GM23248 (cell line): ENCODE data around the gene THSD4. TPM values are rescaled to one million over a fixed set of nuclear protein-coding genes. Genes with fewer than 3 reads are reported as not detected.
A peak's percentile ranks its signal among the peaks of the same experiment; 100 is the strongest.
"Not testable (repeated sequence)": the region's sequence is repeated elsewhere in the genome, so short reads cannot be mapped to it uniquely, and the experiment has no call there.

Experiments
- DNase-seq: peaks from one replicate; pipeline ENCODE4 v3.0.0-alpha.2; 2015
- H2AFZ ChIP-seq: fragments of 200-600 bp; sonication (generic); 2 replicates; pipeline ENCODE4 v1.6.1; 2016; ENCODE audit warnings: antibody characterized with exemption
- H3F3A ChIP-seq: fragments of 200-600 bp; sonication (generic); 2 replicates; pipeline ENCODE4 v1.6.1; 2016; ENCODE audit warnings: mild to moderate bottlenecking, antibody characterized with exemption, mixed run types; ENCODE audit not compliant: insufficient read depth
- H3K27ac ChIP-seq: fragments of 200-600 bp; sonication (generic); 2 replicates; pipeline ENCODE4 v1.5.1; 2016; ENCODE audit warnings: mild to moderate bottlenecking
- H3K27me3 ChIP-seq: fragments of 200-600 bp; sonication (generic); replicated peaks from 2 replicates; pipeline ENCODE4 v1.6.1; 2016; ENCODE audit warnings: mild to moderate bottlenecking; ENCODE audit not compliant: insufficient read depth
- H3K36me3 ChIP-seq: fragments of 200-600 bp; sonication (generic); 2 replicates; pipeline ENCODE4 v1.6.1; 2016; ENCODE audit warnings: low read depth, mild to moderate bottlenecking
- H3K4me1 ChIP-seq: fragments of 200-600 bp; sonication (generic); 2 replicates; pipeline ENCODE4 v1.6.1; 2016; ENCODE audit warnings: mild to moderate bottlenecking; ENCODE audit not compliant: insufficient read depth
- H3K4me2 ChIP-seq: fragments of 200-600 bp; sonication (generic); one replicate; pipeline ENCODE4 v1.6.1; 2016; ENCODE audit warnings: mild to moderate bottlenecking; ENCODE audit not compliant: unreplicated experiment
- H3K4me3 ChIP-seq: fragments of 200-600 bp; sonication (generic); 2 replicates; pipeline ENCODE4 v1.5.1; 2016; ENCODE audit warnings: mild to moderate bottlenecking
- H3K79me2 ChIP-seq: fragments of 200-600 bp; sonication (generic); 2 replicates; pipeline ENCODE4 v1.6.1; 2016; ENCODE audit warnings: mild to moderate bottlenecking; ENCODE audit not compliant: insufficient read depth
- H3K9ac ChIP-seq: fragments of 200-600 bp; sonication (generic); 2 replicates; pipeline ENCODE4 v1.6.1; 2016; ENCODE audit warnings: mild to moderate bottlenecking
- H3K9me2 ChIP-seq: fragments of 200-600 bp; sonication (generic); 2 replicates; pipeline ENCODE4 v1.6.1; 2016; ENCODE audit warnings: mixed run types, mild to moderate bottlenecking, moderate library complexity; ENCODE audit not compliant: insufficient read depth
- H3K9me3 ChIP-seq: fragments of 200-600 bp; sonication (generic); one replicate; pipeline ENCODE4 v1.6.1; 2017; ENCODE audit warnings: low read depth
- H4K20me1 ChIP-seq: fragments of 200-600 bp; sonication (generic); 2 replicates; pipeline ENCODE4 v1.6.0; 2016; ENCODE audit not compliant: insufficient read depth
- EZH2 ChIP-seq: fragments of 200-600 bp; sonication (generic); IDR thresholded peaks from 2 replicates; pipeline ENCODE4 v1.6.1; 2018; ENCODE audit warnings: antibody characterized with exemption, mild to moderate bottlenecking; ENCODE audit not compliant: insufficient read depth, poor library complexity, severe bottlenecking
- EZH2phosphoT487 ChIP-seq: fragments of 200-600 bp; sonication (generic); IDR thresholded peaks from 2 replicates; pipeline ENCODE4 v1.6.1; 2018; ENCODE audit warnings: antibody characterized with exemption, moderate library complexity, mild to moderate bottlenecking, low read depth; ENCODE audit not compliant: insufficient read depth
- WGBS, 2 experiments: methylation state at CpG; one replicate each; pipeline ENCODE4 v1.1.6; 2015 to 2017; ENCODE audit warnings: low lambda C conversion rate in 2 of 2, low coverage in 1 of 2; ENCODE audit errors: missing lambda C conversion rate in 2 of 2; 5-methylcytosine and 5-hydroxymethylcytosine counted together
- in situ Hi-C: fragments of 300-500 bp; cut with MboI; formaldehyde crosslinking; loops from 2 replicates; pipeline ENCODE4 v1.15.0; 2020
- polyA plus RNA-seq: library from polyadenylated mRNA; unstranded; fragments of >200 nt; fragmentation: Nextera tagmentation; extraction: Ambion mirVana; gene quantifications from 2 replicates; pipeline ENCODE4 v1.2.1, GENCODE V29; 2016
- total RNA-seq: library from RNA; depleted of rRNA; stranded (reverse); fragments of >200 nt; shearing (Covaris generic); gene quantifications from 2 replicates; pipeline ENCODE4 v1.2.3, GENCODE V29; 2014

THSD4 gene
- total and polyA plus RNA-seq, 2 experiments from 2014 or later, result 14.2 to 58.9 TPM

GRCh38 chr15:71718116-71718910, 603.0 kb downstream of the THSD4 start:
- Histone ChIP-seq H2AFZ (no peak overlapping the region), H3F3A (peaks cover 12% of the 10 kb centered on the region), H3K4me1 (peaks cover 11% of the 10 kb centered on the region), H3K27ac (no peak overlapping the region), H4K20me1 (no peaks in the 10 kb centered on the region), H3K79me2 (no peaks in the 10 kb centered on the region), H3K9me3 (no peaks in the 10 kb centered on the region), H3K9me2 (no peaks in the 10 kb centered on the region), H3K4me3 (no peak overlapping the region), H3K4me2 (no peak overlapping the region), H3K36me3 (no peaks in the 10 kb centered on the region), H3K9ac (no peak overlapping the region), H3K27me3 (no peaks in the 10 kb centered on the region)
- no peak for DNase-seq
- WGBS, 2 experiments, result 85 to 88% methylated on average over 13 of the region's 13 CpGs
- TF ChIP-seq EZH2, result no peak
- TF ChIP-seq EZH2phosphoT487, result no peak
- in situ Hi-C loops, result no loop called here

GRCh38 chr15:71723344-71723743, 608.1 kb downstream of the THSD4 start:
- Histone ChIP-seq H3F3A (no peaks in the 10 kb centered on the region), H2AFZ (no peak overlapping the region), H3K4me1 (no peaks in the 10 kb centered on the region), H3K79me2 (no peaks in the 10 kb centered on the region), H3K9me3 (no peaks in the 10 kb centered on the region), H3K4me3 (no peak overlapping the region), H3K27me3 (no peaks in the 10 kb centered on the region), H3K4me2 (no peak overlapping the region), H3K9ac (no peak overlapping the region), H4K20me1 (no peaks in the 10 kb centered on the region), H3K9me2 (no peaks in the 10 kb centered on the region), H3K36me3 (no peaks in the 10 kb centered on the region), H3K27ac (no peak overlapping the region)
- TF ChIP-seq EZH2phosphoT487 (no peak), EZH2 (no peak)
- in situ Hi-C loops, result no loop called here
- no peak for DNase-seq

GRCh38 chr15:71725207-71725955, 610.1 kb downstream of the THSD4 start:
- H3K27ac ChIP-seq, H3F3A ChIP-seq, in situ Hi-C loops, H3K27me3 ChIP-seq, H3K9me2 ChIP-seq, H2AFZ ChIP-seq, H4K20me1 ChIP-seq, H3K36me3 ChIP-seq, H3K4me2 ChIP-seq, H3K4me1 ChIP-seq, H3K79me2 ChIP-seq, H3K4me3 ChIP-seq, H3K9me3 ChIP-seq, H3K9ac ChIP-seq: not testable (repeated sequence)
- DNase-seq, result peak; percentile 71
- 71 to 73% methylated on average over 4 of the region's 4 CpGs for WGBS, 2 experiments

- in situ Hi-C loops, result no loop called here
Measured at GRCh38 chr15:71728881-71729280, 613.6 kb downstream of the THSD4 start.

More at GRCh38 chr15:71728881-71729280, 613.6 kb downstream of the THSD4 start:
- no peak for TF ChIP-seq EZH2phosphoT487
- no peaks in the 10 kb centered on the region; the same call in 1 of the 2 replicates for H3K36me3 ChIP-seq
- peaks cover 3% of the 10 kb centered on the region; the same call in 1 of the 2 replicates for H3K4me1 ChIP-seq
- no peak overlapping the region for H3K4me3 ChIP-seq
- H3F3A ChIP-seq, result no peaks in the 10 kb centered on the region
- H3K9me3 ChIP-seq, result no peaks in the 10 kb centered on the region
- H3K9ac ChIP-seq, result no peak overlapping the region
- DNase-seq, result no peak
- no peaks in the 10 kb centered on the region for H3K9me2 ChIP-seq
- H3K79me2 ChIP-seq, result no peaks in the 10 kb centered on the region
- 89 to 95% methylated on average over 3 of the region's 3 CpGs for WGBS, 2 experiments
- no peaks in the 10 kb centered on the region for H4K20me1 ChIP-seq
- no peak overlapping the region for H3K4me2 ChIP-seq
- H3K27me3 ChIP-seq, result no peaks in the 10 kb centered on the region
- H2AFZ ChIP-seq, result no peak overlapping the region
- no peak overlapping the region for H3K27ac ChIP-seq
